Measurements from ENCODE around the gene CTDP1.

GRCh38 chr18:79756143-79756500 lies 76.5 kb downstream of the CTDP1 start:
- TF ChIP-seq, protein P1, sequence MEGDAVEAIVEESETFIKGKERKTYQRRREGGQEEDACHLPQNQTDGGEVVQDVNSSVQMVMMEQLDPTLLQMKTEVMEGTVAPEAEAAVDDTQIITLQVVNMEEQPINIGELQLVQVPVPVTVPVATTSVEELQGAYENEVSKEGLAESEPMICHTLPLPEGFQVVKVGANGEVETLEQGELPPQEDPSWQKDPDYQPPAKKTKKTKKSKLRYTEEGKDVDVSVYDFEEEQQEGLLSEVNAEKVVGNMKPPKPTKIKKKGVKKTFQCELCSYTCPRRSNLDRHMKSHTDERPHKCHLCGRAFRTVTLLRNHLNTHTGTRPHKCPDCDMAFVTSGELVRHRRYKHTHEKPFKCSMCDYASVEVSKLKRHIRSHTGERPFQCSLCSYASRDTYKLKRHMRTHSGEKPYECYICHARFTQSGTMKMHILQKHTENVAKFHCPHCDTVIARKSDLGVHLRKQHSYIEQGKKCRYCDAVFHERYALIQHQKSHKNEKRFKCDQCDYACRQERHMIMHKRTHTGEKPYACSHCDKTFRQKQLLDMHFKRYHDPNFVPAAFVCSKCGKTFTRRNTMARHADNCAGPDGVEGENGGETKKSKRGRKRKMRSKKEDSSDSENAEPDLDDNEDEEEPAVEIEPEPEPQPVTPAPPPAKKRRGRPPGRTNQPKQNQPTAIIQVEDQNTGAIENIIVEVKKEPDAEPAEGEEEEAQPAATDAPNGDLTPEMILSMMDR (optimal IDR thresholded peaks at IDR 0.05 in 1 of 3, IDR thresholded peaks at IDR 0.05 in 1 of 3, conservative IDR thresholded peaks at IDR 0.05 in 1 of 3; ENCODE audit: extremely low read depth in 1 of 3, insufficient read depth in 2 of 3, low read length in 3 of 3) = no peak
- no peak for TF ChIP-seq EZH2 (IDR thresholded peaks at IDR 0.05; ENCODE audit: low read length)

Data from keratinocyte (primary cell).